GM21619 (cell line): ENCODE measurements around the gene PDZRN3.
"Not testable (repeated sequence)": the region's sequence is repeated elsewhere in the genome, so short reads cannot be mapped to it uniquely, and the experiment has no call there.

Source experiments
- ATAC-seq: cut with Tn5 transposase; IDR thresholded peaks from one replicate; pipeline ENCODE4 v1.9.1; 2021; ENCODE audit not compliant: unreplicated experiment

The PDZRN3 gene

GRCh38 chr3:73470860-73471259, 153.9 kb downstream of the PDZRN3 start:
- no peak for ATAC-seq

GRCh38 chr3:73469331-73469730, 155.4 kb downstream of the PDZRN3 start:
- no peak for ATAC-seq

- no peak for ATAC-seq
Observed at GRCh38 chr3:73467211-73467610, 157.5 kb downstream of the PDZRN3 start.

GRCh38 chr3:73465926-73466325, 158.8 kb downstream of the PDZRN3 start:
- no peak for ATAC-seq

GRCh38 chr3:73464126-73464525, 160.6 kb downstream of the PDZRN3 start:
- not testable (repeated sequence) for ATAC-seq

DNA sequence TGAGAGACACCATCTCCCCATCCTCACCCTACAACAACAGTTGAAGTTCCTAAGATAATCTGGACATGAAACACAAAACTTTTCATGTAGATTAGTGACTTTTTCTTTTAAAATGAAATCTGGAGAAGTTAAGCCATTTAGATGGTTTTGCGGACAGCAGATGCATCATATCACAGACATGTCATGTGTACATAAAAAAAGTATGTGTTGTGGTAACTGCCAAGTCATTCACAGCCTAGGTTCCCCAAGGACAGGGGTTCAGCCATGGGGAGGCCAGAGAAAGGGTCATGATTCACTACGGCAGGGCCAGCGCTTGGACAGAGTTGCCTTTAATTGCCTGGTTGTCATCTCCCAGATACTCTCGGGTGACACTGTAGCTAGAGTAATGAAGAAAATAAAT, 163.2 kb downstream of the PDZRN3 start:
- no peak for ATAC-seq

DNA sequence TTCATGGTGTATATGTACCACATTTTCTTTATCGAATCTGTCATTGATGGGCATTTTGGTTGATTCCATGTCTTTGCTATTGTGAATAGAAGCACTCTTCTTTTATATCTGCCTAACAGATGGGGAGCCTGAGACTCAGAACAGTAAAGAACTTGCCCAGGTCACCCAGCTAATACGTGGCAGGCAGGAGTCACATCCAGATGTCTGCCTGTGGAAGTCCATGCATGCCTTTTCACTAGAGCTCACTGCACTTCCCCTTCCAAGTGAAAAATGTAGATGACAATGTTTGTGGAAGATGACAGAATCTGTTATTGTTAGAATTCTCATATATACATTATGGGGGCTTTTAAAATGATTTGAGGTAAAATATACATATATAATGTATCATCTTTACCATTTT, 165.0 kb downstream of the PDZRN3 start:
- ATAC-seq: no peak

DNA sequence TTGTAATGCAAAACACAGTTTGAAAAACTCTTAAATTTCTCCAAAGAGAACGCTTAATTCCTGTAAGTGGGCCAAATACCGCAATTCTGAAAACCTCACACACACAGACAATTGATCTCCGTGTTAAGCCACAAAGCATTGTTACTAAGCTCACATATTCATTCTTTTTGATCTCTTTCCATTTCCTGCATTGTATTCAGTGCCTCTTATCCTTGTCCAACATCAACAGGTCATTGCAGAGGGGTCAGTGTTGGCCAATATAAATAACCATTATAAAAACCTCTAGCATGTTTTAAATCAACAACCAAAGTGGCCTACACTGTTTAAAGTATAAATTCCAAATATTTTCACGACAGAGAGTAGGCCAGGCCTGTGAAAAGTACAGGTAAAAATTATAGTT, 171.1 kb downstream of the PDZRN3 start:
- ATAC-seq: no peak

DNA sequence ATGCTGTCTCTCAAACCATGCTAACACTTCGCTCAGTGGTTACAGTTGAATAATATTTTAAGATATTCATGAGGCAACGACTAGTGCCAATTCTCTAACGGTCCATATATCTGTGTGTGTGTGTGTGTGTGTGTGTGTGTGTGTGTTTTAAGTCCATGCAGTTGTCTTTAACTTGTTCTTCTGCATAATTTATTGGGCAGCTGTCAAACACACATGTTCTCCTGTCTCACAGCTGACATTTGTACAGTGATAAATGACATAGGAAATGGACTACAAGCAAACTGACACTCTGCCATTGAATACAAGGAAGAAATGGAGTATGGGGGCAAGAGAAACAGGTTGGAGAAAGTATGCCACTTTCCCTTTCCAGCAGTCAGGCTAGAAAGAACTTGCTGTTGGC, 172.0 kb downstream of the PDZRN3 start:
- ATAC-seq: no peak

DNA sequence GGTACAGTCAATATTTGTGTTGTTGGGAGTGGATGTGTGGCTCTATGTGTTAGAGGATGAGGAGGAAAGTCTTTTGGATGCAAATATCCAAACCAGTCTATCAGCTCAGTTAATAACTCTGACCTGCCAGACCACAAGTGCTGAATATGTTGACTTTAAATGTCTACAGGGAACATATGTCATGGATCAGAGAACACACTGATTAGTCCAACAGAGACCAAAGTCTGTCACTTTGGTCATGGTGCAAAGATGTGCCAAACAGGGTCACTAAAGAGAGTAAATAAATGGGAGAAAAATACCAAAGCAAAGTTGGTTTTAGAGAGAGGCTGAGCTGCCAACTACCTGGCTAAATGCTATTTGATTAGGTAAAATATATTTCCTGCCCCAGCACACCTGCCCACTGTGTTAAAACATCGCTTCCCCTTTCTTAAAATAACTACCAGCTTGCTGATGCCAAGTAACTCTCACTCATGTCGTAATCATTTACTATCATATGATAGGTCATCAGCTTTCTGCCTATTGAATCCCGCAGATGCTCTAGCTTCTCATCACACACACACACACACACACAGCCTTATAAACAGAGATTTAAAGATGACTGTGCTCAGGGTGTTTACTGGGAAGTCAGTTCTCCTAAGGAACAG, 173.3 kb downstream of the PDZRN3 start:
- no peak for ATAC-seq

DNA sequence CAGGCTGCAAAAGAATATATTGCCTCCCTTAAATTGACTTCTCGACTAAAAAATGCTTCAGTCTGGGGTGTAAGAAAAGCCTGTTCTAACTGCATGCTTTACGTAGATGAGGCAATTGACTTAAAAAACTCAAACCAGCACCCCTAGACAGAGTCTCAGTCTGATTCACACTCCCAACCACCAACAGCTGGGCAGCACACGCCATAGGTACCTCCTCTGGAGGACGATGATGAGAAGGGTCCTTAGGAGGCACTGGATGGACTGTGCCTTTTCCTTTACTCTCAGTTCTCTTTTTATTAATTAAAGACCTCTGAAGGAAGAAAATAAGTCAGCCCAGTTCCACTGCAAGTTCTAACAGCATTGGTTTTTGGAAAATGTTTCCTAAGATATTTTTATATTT, 175.0 kb downstream of the PDZRN3 start:
- peak; percentile 33 for ATAC-seq

GRCh38 chr3:73448761-73449301, 175.9 kb downstream of the PDZRN3 start:
- peak; percentile 90 for ATAC-seq

DNA sequence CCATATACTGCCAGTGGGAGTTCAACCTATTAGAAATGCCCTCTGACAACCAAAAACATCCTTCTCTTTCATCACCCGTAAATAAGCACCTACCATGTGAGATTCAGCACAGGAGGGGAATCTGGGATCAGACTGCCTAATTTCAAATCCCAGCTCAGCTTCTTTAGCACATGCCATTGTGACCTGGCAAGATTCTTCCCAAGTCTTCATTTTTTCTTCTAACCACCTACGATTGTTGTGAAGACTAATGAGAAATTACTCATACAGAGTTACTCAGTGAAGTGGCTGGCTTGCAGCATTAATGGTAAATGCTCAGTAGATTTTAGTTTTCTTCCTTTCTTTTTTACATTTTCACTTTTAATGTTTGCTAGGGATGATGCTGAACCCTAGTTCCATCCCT, 176.7 kb downstream of the PDZRN3 start:
- peak; percentile 1 for ATAC-seq

GRCh38 chr3:73447111-73447510, 177.6 kb downstream of the PDZRN3 start:
- ATAC-seq: no peak

- ATAC-seq: no peak
Observed at GRCh38 chr3:73446467-73447110, 178.2 kb downstream of the PDZRN3 start.

DNA sequence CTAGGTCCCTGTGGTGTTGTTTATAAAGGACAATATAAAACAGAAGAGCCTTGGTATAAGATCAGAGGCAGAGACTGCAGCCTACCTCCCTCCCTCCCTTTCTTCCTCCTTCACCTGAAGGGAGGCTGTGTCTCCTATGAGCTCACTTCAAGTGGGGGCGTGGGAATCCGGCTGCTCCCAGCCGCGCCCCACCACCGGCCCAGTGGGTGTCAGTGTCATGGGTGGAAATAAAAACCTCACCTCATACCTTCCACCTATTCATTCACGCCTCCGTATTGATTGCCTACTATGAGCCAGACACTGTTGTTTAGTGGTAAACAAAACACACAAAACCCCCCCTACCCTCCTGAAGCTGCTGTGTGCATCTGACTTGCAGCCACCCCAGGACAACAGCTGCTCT, 181.9 kb downstream of the PDZRN3 start:
- no peak for ATAC-seq

DNA sequence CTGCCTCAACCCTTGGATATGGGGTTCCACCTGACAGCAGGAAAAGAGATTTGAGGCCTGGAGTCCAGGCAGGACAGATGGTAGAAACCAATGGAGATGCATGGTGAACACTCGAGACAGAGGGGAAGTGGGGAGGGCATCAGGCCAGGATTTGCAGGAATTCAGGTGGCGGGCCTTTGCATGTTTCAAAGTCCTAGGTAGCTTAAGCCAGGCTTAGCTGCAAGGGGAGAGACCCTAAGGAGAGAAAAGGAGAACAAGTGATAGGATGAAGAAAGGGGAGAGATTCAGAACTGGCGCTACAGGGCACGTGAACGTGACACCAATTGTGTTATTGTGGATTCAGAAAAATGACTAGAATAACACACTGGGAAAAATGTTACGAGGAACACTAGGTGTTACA, 182.6 kb downstream of the PDZRN3 start:
- ATAC-seq: no peak

GRCh38 chr3:73437828-73438227, 186.9 kb downstream of the PDZRN3 start:
- no peak for ATAC-seq

DNA sequence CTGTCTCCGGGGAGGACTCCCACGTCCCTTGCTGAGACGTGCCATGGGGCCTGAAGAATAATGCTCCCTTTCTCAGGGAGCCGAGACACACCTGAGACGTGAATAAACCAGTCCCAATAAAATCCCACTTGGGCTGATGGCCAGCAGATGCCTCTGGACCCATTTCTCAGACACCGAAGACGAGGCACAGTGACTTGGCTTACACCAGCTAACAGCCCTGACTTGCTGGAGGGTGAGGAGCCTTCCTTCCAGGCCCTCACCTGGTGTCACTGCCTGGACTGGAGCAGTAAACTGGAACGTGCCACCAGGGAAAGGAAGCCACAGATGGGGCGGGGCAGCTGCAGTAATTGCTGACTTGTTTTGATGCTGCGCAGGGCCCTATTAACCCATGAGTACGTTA, 189.7 kb downstream of the PDZRN3 start:
- ATAC-seq: no peak

- ATAC-seq: no peak
Observed at GRCh38 chr3:73433687-73434086, 191.1 kb downstream of the PDZRN3 start.

- no peak for ATAC-seq
Observed at GRCh38 chr3:73433079-73433478, 191.7 kb downstream of the PDZRN3 start.

GRCh38 chr3:73432706-73433032, 192.1 kb downstream of the PDZRN3 start:
- no peak for ATAC-seq
